Lower lobe of right lung (tissue), 2 donors: ENCODE measurements around the gene MUC2. TPM values are rescaled to one million over a fixed set of nuclear protein-coding genes. Genes with fewer than 3 reads are reported as not detected.

Source experiments
- ATAC-seq, 2 donors: fragments of 200-7000 bp; cut with Tn5 transposase; one replicate each; pipeline ENCODE4 v1.9.1; 2020 to 2022; ENCODE audit warnings: mild to moderate bottlenecking in 2 of 2, moderate library complexity in 2 of 2
- DNase-seq: peaks from one replicate; pipeline ENCODE4 v3.0.0-alpha.2; 2020
- H3K27ac ChIP-seq: fragments of 200-600 bp; one replicate; pipeline ENCODE4 v1.8.0; 2022
- H3K27me3 ChIP-seq: fragments of 200-600 bp; one replicate; pipeline ENCODE4 v1.8.0; 2022; ENCODE audit warnings: low read depth
- H3K36me3 ChIP-seq: fragments of 200-600 bp; one replicate; pipeline ENCODE4 v1.8.0; 2022; ENCODE audit warnings: mild to moderate bottlenecking
- H3K4me1 ChIP-seq: fragments of 200-600 bp; one replicate; pipeline ENCODE4 v1.8.0; 2022
- H3K4me3 ChIP-seq: fragments of 200-600 bp; one replicate; pipeline ENCODE4 v1.8.0; 2022; ENCODE audit warnings: mild to moderate bottlenecking
- H3K9me3 ChIP-seq: fragments of 200-600 bp; one replicate; pipeline ENCODE4 v1.8.0; 2022
- intact Hi-C: fragments of 100-400 bp; cut with DNase I; formaldehyde crosslinking; loops from one replicate; pipeline ENCODE4 v1.11.0; 2022
- total RNA-seq: library from RNA; stranded (reverse); fragmentation: NEBNext Ultra II Directional; extraction: Animal tissue kit (Norgen Biotek cat#: 25700); gene quantifications from one replicate; pipeline ENCODE4 v1.2.1, GENCODE V29; 2021
- TF ChIP-seq, protein P1 (sequence below): fragments of 200-600 bp; IDR thresholded peaks from one replicate; pipeline ENCODE4 v1.8.0; 2022; ENCODE audit warnings: antibody characterized with exemption, mild to moderate bottlenecking
- donor health status: DM: no; HTN: yes; CAD: no; lungs with severe emphysema.

MUC2 gene
- total RNA-seq, 1 donor from 2014 or later = not detected

DNA sequence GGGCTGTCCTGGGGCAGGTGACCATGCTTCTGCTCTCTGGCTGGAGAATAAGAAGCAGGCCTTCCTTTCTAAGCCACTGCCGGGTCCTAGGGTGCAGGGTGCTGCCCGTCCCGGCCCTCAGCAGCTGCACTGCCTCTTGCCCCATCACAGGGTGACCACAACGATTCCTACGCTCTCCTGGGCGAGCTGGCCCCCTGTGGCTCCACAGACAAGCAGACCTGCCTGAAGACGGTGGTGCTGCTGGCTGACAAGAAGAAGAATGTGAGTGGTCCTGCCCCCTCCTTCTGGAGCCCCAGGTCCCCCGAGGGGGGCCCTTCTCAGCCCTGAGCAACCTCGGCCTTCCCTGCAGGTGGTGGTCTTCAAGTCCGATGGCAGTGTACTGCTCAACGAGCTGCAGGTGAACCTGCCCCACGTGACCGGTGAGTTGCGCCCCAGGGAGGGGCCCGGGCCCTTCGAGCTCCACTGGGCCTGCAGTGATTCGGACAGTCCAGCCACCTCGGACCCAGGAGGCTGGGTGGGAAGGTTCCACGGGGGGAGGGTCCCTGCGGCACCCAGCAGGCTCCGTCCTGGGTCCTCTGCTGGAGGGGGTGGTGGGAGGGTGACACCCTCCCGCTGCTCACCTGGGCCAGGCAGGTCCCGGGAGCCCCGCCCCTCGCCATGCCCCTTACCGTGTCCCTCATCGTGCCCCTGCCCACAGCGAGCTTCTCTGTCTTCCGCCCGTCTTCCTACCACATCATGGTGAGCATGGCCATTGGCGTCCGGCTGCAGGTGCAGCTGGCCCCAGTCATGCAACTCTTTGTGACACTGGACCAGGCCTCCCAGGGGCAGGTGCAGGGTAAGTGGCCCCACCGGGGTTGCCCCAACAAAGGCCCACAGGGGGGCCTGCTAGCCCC, 8.3 kb downstream of the MUC2 start:
- Histone ChIP-seq H3K27ac (no peak overlapping the region), H3K36me3 (no peaks in the 10 kb centered on the region), H3K4me3 (no peak overlapping the region), H3K27me3 (peaks cover 5% of the 10 kb centered on the region), H3K4me1 (no peaks in the 10 kb centered on the region), H3K9me3 (no peaks in the 10 kb centered on the region)
- TF ChIP-seq, protein P1, sequence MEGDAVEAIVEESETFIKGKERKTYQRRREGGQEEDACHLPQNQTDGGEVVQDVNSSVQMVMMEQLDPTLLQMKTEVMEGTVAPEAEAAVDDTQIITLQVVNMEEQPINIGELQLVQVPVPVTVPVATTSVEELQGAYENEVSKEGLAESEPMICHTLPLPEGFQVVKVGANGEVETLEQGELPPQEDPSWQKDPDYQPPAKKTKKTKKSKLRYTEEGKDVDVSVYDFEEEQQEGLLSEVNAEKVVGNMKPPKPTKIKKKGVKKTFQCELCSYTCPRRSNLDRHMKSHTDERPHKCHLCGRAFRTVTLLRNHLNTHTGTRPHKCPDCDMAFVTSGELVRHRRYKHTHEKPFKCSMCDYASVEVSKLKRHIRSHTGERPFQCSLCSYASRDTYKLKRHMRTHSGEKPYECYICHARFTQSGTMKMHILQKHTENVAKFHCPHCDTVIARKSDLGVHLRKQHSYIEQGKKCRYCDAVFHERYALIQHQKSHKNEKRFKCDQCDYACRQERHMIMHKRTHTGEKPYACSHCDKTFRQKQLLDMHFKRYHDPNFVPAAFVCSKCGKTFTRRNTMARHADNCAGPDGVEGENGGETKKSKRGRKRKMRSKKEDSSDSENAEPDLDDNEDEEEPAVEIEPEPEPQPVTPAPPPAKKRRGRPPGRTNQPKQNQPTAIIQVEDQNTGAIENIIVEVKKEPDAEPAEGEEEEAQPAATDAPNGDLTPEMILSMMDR = no peak
- peak; percentile 41 for DNase-seq
- intact Hi-C loops = no loop called here
- peak in 1 of 2 donors; percentile 17 for ATAC-seq

DNA sequence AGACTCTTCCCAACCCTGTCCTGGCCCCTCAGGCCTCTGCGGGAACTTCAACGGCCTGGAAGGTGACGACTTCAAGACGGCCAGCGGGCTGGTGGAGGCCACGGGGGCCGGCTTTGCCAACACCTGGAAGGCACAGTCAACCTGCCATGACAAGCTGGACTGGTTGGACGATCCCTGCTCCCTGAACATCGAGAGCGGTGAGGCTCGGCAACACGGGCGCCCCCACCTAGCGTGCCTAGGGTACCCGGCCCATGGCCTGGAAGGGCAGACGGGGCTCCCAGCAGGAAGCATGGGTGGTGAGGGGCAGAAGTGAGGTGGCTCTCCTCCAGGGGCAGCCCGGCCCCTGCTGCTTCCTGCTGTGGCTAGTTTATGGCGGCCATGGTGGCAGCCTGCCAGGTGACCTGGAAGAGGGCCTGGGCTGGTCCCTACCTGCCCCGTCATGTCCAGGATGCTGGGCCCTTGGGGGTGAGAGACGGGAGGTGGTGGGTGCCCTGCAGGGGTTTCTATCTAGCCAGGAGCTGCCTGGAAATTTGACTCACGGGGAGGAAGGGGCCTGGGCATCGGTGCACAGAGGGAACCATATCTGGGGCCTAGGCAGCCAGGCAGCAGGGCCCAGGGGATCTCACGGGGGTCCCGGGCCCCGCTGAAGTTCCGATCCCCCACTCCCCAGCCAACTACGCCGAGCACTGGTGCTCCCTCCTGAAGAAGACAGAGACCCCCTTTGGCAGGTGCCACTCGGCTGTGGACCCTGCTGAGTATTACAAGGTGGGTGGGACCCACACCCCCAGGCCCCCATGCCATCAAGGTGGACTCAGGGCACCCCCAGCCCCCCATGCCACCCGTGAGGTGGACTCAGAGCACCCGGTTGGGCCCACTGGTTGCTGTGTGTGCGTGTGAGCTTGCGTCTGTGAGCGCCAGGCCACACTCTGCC, 9.2 kb downstream of the MUC2 start:
- Histone ChIP-seq H3K27me3 (peaks cover 5% of the 10 kb centered on the region), H3K4me3 (no peak overlapping the region), H3K9me3 (no peaks in the 10 kb centered on the region), H3K27ac (no peak overlapping the region), H3K36me3 (no peaks in the 10 kb centered on the region), H3K4me1 (no peaks in the 10 kb centered on the region)
- ATAC-seq (no peak), DNase-seq (peak; percentile 43)
- TF ChIP-seq, protein P1 = no peak
- intact Hi-C loops = no loop called here

DNA sequence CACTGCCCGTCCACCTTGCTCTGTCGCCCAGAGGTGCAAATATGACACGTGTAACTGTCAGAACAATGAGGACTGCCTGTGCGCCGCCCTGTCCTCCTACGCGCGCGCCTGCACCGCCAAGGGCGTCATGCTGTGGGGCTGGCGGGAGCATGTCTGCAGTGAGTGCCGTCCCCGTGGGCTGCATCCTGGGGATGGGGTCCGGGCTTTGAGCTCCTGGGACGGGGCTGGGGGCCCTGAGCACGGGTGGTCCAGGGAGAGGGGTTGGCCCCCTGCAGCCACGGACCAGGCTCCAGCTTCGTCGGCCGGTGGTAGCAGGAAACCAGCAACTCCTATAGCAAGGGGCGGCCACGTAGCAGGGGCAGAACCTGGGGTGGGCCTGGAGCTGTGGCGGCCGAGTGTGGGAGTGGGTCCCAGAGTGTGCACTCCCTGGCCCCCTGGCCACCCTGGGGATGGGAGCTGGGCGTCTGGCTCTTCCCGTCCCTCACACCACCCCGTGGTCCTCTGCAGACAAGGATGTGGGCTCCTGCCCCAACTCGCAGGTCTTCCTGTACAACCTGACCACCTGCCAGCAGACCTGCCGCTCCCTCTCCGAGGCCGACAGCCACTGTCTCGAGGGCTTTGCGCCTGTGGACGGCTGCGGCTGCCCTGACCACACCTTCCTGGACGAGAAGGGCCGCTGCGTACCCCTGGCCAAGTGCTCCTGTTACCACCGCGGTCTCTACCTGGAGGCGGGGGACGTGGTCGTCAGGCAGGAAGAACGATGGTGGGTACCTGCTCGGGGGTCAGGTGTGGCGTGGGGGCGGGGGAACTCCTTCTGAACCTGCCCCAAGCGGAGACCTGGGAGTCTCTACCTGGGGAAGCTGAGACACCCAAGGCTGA, 10.1 kb downstream of the MUC2 start:
- Histone ChIP-seq H3K36me3 (no peaks in the 10 kb centered on the region), H3K4me3 (no peak overlapping the region), H3K27me3 (peaks cover 5% of the 10 kb centered on the region), H3K9me3 (no peaks in the 10 kb centered on the region), H3K27ac (no peak overlapping the region), H3K4me1 (no peaks in the 10 kb centered on the region)
- TF ChIP-seq, protein P1 = no peak
- intact Hi-C loops = no loop called here
- DNase-seq = peak; percentile 40
- ATAC-seq = no peak

DNA sequence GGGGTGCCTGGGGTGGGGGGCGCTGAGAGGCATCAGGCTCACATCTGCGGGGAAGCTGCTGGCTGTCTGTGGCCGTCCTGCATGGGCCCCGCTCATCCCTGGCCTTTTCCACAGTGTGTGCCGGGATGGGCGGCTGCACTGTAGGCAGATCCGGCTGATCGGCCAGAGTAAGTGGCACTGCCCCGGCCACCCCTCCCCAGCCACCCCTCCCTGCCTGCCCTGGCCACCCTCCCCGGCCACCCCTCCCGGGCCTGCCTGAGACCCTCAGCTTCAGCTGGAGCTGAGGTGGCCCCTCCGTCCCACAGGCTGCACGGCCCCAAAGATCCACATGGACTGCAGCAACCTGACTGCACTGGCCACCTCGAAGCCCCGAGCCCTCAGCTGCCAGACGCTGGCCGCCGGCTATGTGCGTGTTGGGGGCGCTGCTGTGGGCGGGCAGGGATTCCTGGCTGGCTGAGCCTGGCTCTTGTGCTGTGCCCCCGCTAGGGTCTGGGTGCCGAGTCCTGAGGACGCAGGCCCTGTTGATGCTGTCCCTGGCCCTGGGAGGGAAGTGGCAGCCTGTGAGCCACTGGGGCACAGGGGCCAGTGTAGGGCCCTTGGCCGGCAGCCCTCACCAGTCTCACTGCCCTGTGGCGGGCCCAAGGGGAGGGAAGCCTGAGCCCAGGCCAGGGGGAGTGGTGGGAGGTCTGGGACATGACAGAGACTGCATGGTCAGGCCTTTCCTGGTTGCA, 10.9 kb downstream of the MUC2 start:
- intact Hi-C loops = no loop called here
- ATAC-seq (no peak), DNase-seq (peak; percentile 41)
- H3K27me3 ChIP-seq = peaks cover 5% of the 10 kb centered on the region
- TF ChIP-seq, protein P1 = no peak
- H3K36me3 ChIP-seq = no peaks in the 10 kb centered on the region
- H3K4me3 ChIP-seq = no peak overlapping the region
- no peaks in the 10 kb centered on the region for H3K9me3 ChIP-seq
- no peak overlapping the region for H3K27ac ChIP-seq
- H3K4me1 ChIP-seq = no peaks in the 10 kb centered on the region
